Adrenal gland (tissue), 19 donors: Measurements from ENCODE around the gene SLC45A3. TPM values are rescaled to one million over a fixed set of nuclear protein-coding genes. Genes with fewer than 3 reads are reported as not detected.
"Not testable (repeated sequence)": the region's sequence is repeated elsewhere in the genome, so short reads cannot be mapped to it uniquely, and the experiment has no call there.

Experiments
- DNase-seq, 7 donors: peaks; one replicate each; pipeline ENCODE4 v3.0.0-alpha.2; 2019 to 2020
- H3K27ac ChIP-seq, 5 donors: fragments of 200-600 bp; sonication (generic) in 4 of 5; 1 replicate in 3 of 5; 2 replicates in 2 of 5; pipeline versions ENCODE4 v1.5.1 to v1.8.0; 2016 to 2020; ENCODE audit warnings: mild to moderate bottlenecking in 1 of 5
- H3K27me3 ChIP-seq: fragments of 200-600 bp; 2 replicates; pipeline ENCODE4 v1.8.0; 2021
- H3K36me3 ChIP-seq, 2 donors: fragments of 200-600 bp; replicated peaks in 1 of 2; 1 replicate in 1 of 2; 2 replicates in 1 of 2; pipeline versions ENCODE4 v1.5.1 to v1.8.0; 2018 to 2022
- H3K4me1 ChIP-seq, 2 donors: fragments of 200-600 bp; replicated peaks in 1 of 2; 1 replicate in 1 of 2; 2 replicates in 1 of 2; pipeline versions ENCODE4 v1.5.1 to v1.8.0; 2018 to 2021
- H3K4me3 ChIP-seq, 4 donors: fragments of 200-600 bp; sonication (generic) in 3 of 4; one replicate each; pipeline ENCODE4 v1.5.1; 2016 to 2018
- H3K9me3 ChIP-seq, 3 donors: fragments of 200-600 bp; sonication (generic) in 1 of 3; replicated peaks in 1 of 3; 1 replicate in 2 of 3; 2 replicates in 1 of 3; pipeline versions ENCODE4 v1.5.1 to v1.8.0; 2016 to 2021
- POLR2A ChIP-seq, 2 donors: fragments of 450-650 bp; IDR thresholded peaks; one replicate each; pipeline ENCODE4 v1.6.1; 2017; ENCODE audit warnings: antibody characterized with exemption in 2 of 2, mild to moderate bottlenecking in 2 of 2, moderate library complexity in 1 of 2
- WGBS, 4 donors: extraction: QIAGEN DNeasy Blood & Tissue Kit in 2 of 4; methylation state at CpG; one replicate each; pipeline versions ENCODE4 v1.1.5 to v1.1.7; 2013 to 2017; 5-methylcytosine and 5-hydroxymethylcytosine counted together
- intact Hi-C, 2 donors: fragments of 100-400 bp; cut with DNase I; formaldehyde crosslinking; loops; one replicate each; pipeline versions ENCODE4 v1.14.1 to v1.15.0; 2022 to 2023
- long read RNA-seq, 10 donors: library from polyadenylated mRNA in 3 of 10; unstranded in 2 of 10; stranded (forward) in 1 of 10; transcript quantifications; one replicate each; pipeline ENCODE4 v2.0.0 and lab custom pipeline, GENCODE V29; 2021 to 2026
- polyA plus RNA-seq, 3 donors: library from polyadenylated mRNA; stranded (reverse); fragments of 200-250 nt in 2 of 3; fragments of 350-450 nt in 1 of 3; fragmentation: Illumina TruSeq in 1 of 3; extraction: RNeasy Lipid Tissue Mini Kit (QIAGEN cat#74804) in 1 of 3; gene quantifications; one replicate each; pipeline ENCODE4 v1.2.3, GENCODE V29; 2013 to 2014
- total RNA-seq, 9 donors: library from RNA; depleted of rRNA in 4 of 9; stranded (reverse); fragments of >200 nt in 4 of 9; fragments of 120-200 nt in 1 of 9; fragmentation: NEBNext Ultra II Directional in 1 of 9; extraction: Animal tissue kit (Norgen Biotek cat#: 25700) in 1 of 9; gene quantifications; one replicate each; pipeline versions ENCODE4 v1.1.0 to v1.2.4, GENCODE V29; 2013 to 2023
- TF ChIP-seq, protein P1 (sequence below), 6 experiments: fragments of 450-650 bp in 4 of 6; fragments of 200-600 bp in 2 of 6; sonication (generic) in 1 of 6; IDR thresholded peaks; 1 replicate in 5 of 6; 2 replicates in 1 of 6; pipeline versions ENCODE4 v1.5.1 to v1.8.0; 2016 to 2021; ENCODE audit warnings: antibody characterized with exemption in 6 of 6, mild to moderate bottlenecking in 2 of 6, moderate library complexity in 1 of 6
- donor health status: healthy with polysubstance abuse.
- donor health status: Bipolar disorder and iron deficiency.
- donor health status: DM: yes; HTN: yes; CAD: no.
- donor health status: DM: no; HTN: no; CAD: no.
- donor health status: DM: no; HTN: no; CAD: no.
- donor health status: DM: yes; HTN: yes; CAD: no.

SLC45A3 gene
- total RNA-seq (10 to 100 TPM in 4 of 9 donors, 1 to 10 TPM in 5; 5.9 to 27.9 (median 9.5) TPM), polyA plus RNA-seq (1 to 10 TPM; 4.7 to 9.7 (median 8.4) TPM)
- long read RNA-seq, donor 1, result 0 reads
- long read RNA-seq, donor 2, result 0 reads
- long read RNA-seq, donor 3, result 0 reads
- long read RNA-seq, donor 4, result 0 reads
- long read RNA-seq, donor 5, transcript SLC45A3-201 (5 exons, 3,341 nt), result major isoform, 7 of 26 reads
- long read RNA-seq, donor 5, partial matches to known transcripts, result 2 of 26 reads
- long read RNA-seq, donor 5, other reads (novel, unspliced or antisense), result 17 of 26 reads
- long read RNA-seq, donor 6, result 0 reads
- long read RNA-seq, donor 7, result 0 reads
- long read RNA-seq, donor 8, partial matches to known transcripts, result 0 of 1 reads
- long read RNA-seq, donor 8, other reads (novel, unspliced or antisense), result 0 of 1 reads
- long read RNA-seq, donor 9, result 0 reads
- long read RNA-seq, donor 10, result 0 reads

DNA sequence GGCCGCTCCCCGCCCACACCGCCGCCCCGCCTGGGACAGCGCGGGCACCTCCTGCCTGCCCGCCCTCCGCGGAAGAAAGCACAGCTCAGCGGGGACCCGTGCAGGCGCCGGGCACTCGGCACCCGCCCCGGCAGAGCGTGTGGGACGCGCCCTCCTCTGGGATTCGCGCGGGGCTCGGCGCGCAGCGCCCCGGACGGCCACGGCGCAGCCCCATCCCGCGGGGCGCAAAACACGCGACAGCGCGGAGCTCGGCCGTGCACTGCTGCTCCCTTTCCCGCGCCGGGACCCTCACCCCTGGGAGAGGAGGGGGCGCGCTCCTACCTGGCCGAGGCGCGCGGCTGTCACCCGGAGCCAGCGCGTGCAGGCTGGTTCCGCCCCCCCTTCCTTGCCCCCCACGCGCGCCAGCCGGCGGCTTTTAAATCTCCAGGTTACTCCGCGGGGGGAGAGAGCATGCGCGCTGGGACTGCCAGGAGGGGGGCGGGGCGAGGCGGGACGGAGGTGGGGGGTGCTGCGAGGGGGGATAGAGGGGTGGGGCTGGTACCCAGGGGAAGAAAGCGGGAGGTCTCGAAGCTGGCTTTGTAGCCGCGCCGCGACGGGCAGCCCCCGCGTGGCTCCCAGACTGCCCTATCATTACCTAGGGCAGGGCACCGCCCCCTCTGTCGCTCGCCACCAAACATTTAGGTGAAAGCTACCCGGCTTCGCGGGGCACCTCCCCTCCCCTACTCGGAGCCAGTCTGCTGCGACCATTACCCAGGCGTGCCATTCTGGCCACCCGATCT is at the start of gene SLC45A3:
Gene SLC45A3 (minus strand): TSS at position 437 of the 779 bp plus-strand sequence. CDS start 15,853 bp downstream, outside the sequence.
- no peaks in the 10 kb centered on the region for H3K9me3 ChIP-seq
- H3K4me3 ChIP-seq, result peak within 1 kb of the TSS in 2 of 4 donors; percentile 73 to 95
- DNase-seq, result peak in 4 of 7 donors; percentile 28 to 33 (median 29)
- WGBS, 4 donors, result 0 to 14% (median 1%) methylated on average over 4 to 85 of the region's 86 CpGs
- H3K36me3 ChIP-seq, result no peaks in the 10 kb centered on the region
- TF ChIP-seq, protein P1, sequence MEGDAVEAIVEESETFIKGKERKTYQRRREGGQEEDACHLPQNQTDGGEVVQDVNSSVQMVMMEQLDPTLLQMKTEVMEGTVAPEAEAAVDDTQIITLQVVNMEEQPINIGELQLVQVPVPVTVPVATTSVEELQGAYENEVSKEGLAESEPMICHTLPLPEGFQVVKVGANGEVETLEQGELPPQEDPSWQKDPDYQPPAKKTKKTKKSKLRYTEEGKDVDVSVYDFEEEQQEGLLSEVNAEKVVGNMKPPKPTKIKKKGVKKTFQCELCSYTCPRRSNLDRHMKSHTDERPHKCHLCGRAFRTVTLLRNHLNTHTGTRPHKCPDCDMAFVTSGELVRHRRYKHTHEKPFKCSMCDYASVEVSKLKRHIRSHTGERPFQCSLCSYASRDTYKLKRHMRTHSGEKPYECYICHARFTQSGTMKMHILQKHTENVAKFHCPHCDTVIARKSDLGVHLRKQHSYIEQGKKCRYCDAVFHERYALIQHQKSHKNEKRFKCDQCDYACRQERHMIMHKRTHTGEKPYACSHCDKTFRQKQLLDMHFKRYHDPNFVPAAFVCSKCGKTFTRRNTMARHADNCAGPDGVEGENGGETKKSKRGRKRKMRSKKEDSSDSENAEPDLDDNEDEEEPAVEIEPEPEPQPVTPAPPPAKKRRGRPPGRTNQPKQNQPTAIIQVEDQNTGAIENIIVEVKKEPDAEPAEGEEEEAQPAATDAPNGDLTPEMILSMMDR (IDR thresholded peaks at IDR 0.05), result no peak
- TF ChIP-seq POLR2A (IDR thresholded peaks at IDR 0.05), result peak in 1 of 2 donors; percentile 48
- no peaks in the 10 kb centered on the region for H3K27me3 ChIP-seq
- peaks cover 16 to 17% of the 10 kb centered on the region in 2 donors for H3K4me1 ChIP-seq
- intact Hi-C loops, result no loop called here
- peak within 1 kb of the TSS in 4 of 5 donors; percentile 26 to 87 (median 52) for H3K27ac ChIP-seq

GRCh38 chr1:205726619-205727125 is 46.4 kb upstream of the SLC45A3 start:
- WGBS, 4 donors, result 66 to 87% (median 78%) methylated on average over 4 of the region's 4 CpGs
- Histone ChIP-seq H3K36me3 (peaks cover 0 to 43% of the 10 kb centered on the region in 2 donors), H3K4me3 (no peak overlapping the region), H3K27me3 (no peaks in the 10 kb centered on the region), H3K9me3 (no peaks in the 10 kb centered on the region), H3K4me1 (peaks cover 0 to 15% of the 10 kb centered on the region in 2 donors), H3K27ac (no peak overlapping the region)
- TF ChIP-seq, protein P1 (IDR thresholded peaks at IDR 0.05), result no peak
- TF ChIP-seq POLR2A (IDR thresholded peaks at IDR 0.05), result no peak
- intact Hi-C loops, result no loop called here
- DNase-seq, result no peak

- intact Hi-C loops, result no loop called here
- no peak for DNase-seq
- no peaks in the 10 kb centered on the region for H3K27me3 ChIP-seq
- H3K9me3 ChIP-seq, result no peaks in the 10 kb centered on the region
- 50 to 75% (median 70%) methylated on average over 1 of the region's 1 CpG for WGBS, 4 donors
- no peak for TF ChIP-seq POLR2A (IDR thresholded peaks at IDR 0.05)
- peaks cover 0 to 12% of the 10 kb centered on the region in 2 donors for H3K4me1 ChIP-seq
- no peak overlapping the region for H3K27ac ChIP-seq
- peaks cover 0 to 50% of the 10 kb centered on the region in 2 donors for H3K36me3 ChIP-seq
- H3K4me3 ChIP-seq, result no peak overlapping the region
These were observed 45.2 kb upstream of the SLC45A3 start for GRCh38 chr1:205725514-205725913.

DNA sequence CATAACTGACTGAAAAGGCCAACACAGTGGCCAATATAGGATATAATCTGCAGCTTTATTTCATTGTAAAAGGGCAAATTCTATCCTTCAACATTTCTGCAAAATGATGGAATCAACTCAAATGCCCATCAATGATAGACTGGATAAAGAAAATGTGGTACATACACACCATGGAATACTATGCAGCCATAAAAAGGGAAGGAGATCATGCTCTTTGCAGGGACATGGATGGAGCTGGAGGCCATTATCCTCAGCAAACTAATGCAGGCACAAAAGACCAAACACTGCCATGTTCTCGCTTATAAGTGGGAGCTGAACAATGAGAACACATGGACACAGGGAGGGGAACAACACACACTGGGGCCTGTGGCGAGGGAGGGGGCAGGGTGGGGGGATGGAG is 40.4 kb upstream of the SLC45A3 start:
- WGBS, 4 donors, result 90 to 100% (median 98%) methylated on average over 2 of the region's 2 CpGs
- H3K36me3 ChIP-seq, result peaks cover 0 to 67% of the 10 kb centered on the region in 2 donors
- DNase-seq, H3K9me3 ChIP-seq, intact Hi-C loops, H3K27ac ChIP-seq, H3K4me1 ChIP-seq, H3K4me3 ChIP-seq, H3K27me3 ChIP-seq: not testable (repeated sequence)

- no peak overlapping the region for H3K27ac ChIP-seq
- H3K4me3 ChIP-seq, result no peak overlapping the region
- H3K36me3 ChIP-seq, result peaks cover 0 to 73% of the 10 kb centered on the region in 2 donors
- DNase-seq, result no peak
- H3K4me1 ChIP-seq, result no peaks in the 10 kb centered on the region
- no peaks in the 10 kb centered on the region for H3K9me3 ChIP-seq
- TF ChIP-seq, protein P1 (IDR thresholded peaks at IDR 0.05), result no peak
- TF ChIP-seq POLR2A (IDR thresholded peaks at IDR 0.05), result no peak
- no peaks in the 10 kb centered on the region for H3K27me3 ChIP-seq
- intact Hi-C loops, result no loop called here
These were observed 39.5 kb upstream of the SLC45A3 start for GRCh38 chr1:205719762-205720161.
